EH (cell line): ENCODE measurements around the gene ANKRD39.
"Not testable (repeated sequence)": the region's sequence is repeated elsewhere in the genome, so short reads cannot be mapped to it uniquely, and the experiment has no call there.

Experiments used
- DNase-seq: peaks from one replicate; pipeline ENCODE4 v3.0.0-alpha.2; 2015; ENCODE audit warnings: low read depth

ANKRD39 gene

GRCh38 chr2:96808176-96808837, 49.5 kb downstream of the ANKRD39 start:
- DNase-seq: no peak

GRCh38 chr2:96807127-96807471, 50.7 kb downstream of the ANKRD39 start:
- DNase-seq: no peak

GRCh38 chr2:96806468-96807126, 51.2 kb downstream of the ANKRD39 start:
- DNase-seq: no peak

GRCh38 chr2:96805946-96806345, 51.9 kb downstream of the ANKRD39 start:
- not testable (repeated sequence) for DNase-seq

- peak; percentile 22 for DNase-seq
Measured at GRCh38 chr2:96804986-96805385, 52.8 kb downstream of the ANKRD39 start.

GRCh38 chr2:96802721-96803120, 55.1 kb downstream of the ANKRD39 start:
- DNase-seq: no peak

GRCh38 chr2:96801786-96802595, 55.8 kb downstream of the ANKRD39 start:
- DNase-seq: no peak

GRCh38 chr2:96801005-96801785, 56.6 kb downstream of the ANKRD39 start:
- peak; percentile 55 for DNase-seq

- DNase-seq: no peak
Measured at GRCh38 chr2:96800061-96801004, 57.5 kb downstream of the ANKRD39 start.

GRCh38 chr2:96799623-96799935, 58.2 kb downstream of the ANKRD39 start:
- no peak for DNase-seq

- no peak for DNase-seq
Measured at GRCh38 chr2:96798733-96799622, 58.8 kb downstream of the ANKRD39 start.
